AG10803 (cell line): ENCODE data around the gene NEK3.

Experiments
- DNase-seq: peaks from one replicate; pipeline ENCODE4 v3.0.0; 2010; ENCODE audit warnings: low read depth
- H3K4me3 ChIP-seq: 2 replicates; pipeline ENCODE4 v1.5.1; 2011; ENCODE audit warnings: mild to moderate bottlenecking, low read length, control low read depth
- CTCF ChIP-seq: conservative IDR thresholded peaks from 2 replicates; pipeline ENCODE4 v1.5.1; 2011; ENCODE audit warnings: mild to moderate bottlenecking, low read length, control low read depth, inconsistent platforms

NEK3 gene

GRCh38 chr13:52158629-52159158, 703 bp downstream of the NEK3 start:
- no peak for TF ChIP-seq CTCF
- H3K4me3 ChIP-seq = peak overlapping the region; percentile 75
- peak; percentile 52 for DNase-seq

- peak; percentile 13 for DNase-seq
- TF ChIP-seq CTCF = no peak
- no peak overlapping the region for H3K4me3 ChIP-seq
Measured at GRCh38 chr13:52156724-52157261, 2.6 kb downstream of the NEK3 start.

- DNase-seq = no peak
- no peak overlapping the region for H3K4me3 ChIP-seq
- TF ChIP-seq CTCF = no peak
Measured at GRCh38 chr13:52155177-52155576, 4.2 kb downstream of the NEK3 start.

- DNase-seq = no peak
- H3K4me3 ChIP-seq = no peak overlapping the region
Measured at GRCh38 chr13:52147225-52147624, 12.2 kb downstream of the NEK3 start.

GRCh38 chr13:52141299-52141698, 18.1 kb downstream of the NEK3 start:
- H3K4me3 ChIP-seq = no peak overlapping the region
- TF ChIP-seq CTCF = peak; percentile 13; the same call in 1 of the 2 replicates
- DNase-seq = no peak

More at GRCh38 chr13:52147225-52147624, 12.2 kb downstream of the NEK3 start:
- no peak for TF ChIP-seq CTCF

- no peak overlapping the region for H3K4me3 ChIP-seq
- no peak for DNase-seq
- no peak for TF ChIP-seq CTCF
Measured at GRCh38 chr13:52137489-52137888, 21.9 kb downstream of the NEK3 start.

- TF ChIP-seq CTCF = no peak
- no peak for DNase-seq
- H3K4me3 ChIP-seq = no peak overlapping the region
Measured at GRCh38 chr13:52136763-52137162, 22.6 kb downstream of the NEK3 start.
